A549 (cell line): ENCODE results near the gene GRIA3. TPM values are rescaled to one million over a fixed set of nuclear protein-coding genes. Genes with fewer than 3 reads are reported as not detected.
"Not testable (repeated sequence)": the region's sequence is repeated elsewhere in the genome, so short reads cannot be mapped to it uniquely, and the experiment has no call there.

Experiments used
- ATAC-seq, 2 experiments: fragments of 200-7000 bp in 1 of 2; fragments of >200 bp in 1 of 2; cut with Nextera tagmentation in 1 of 2; cut with Tn5 transposase in 1 of 2; 3 replicates each; pipeline versions ENCODE4 v1.8.0 to v1.9.1; 2018 to 2020; ENCODE audit warnings: mild to moderate bottlenecking in 1 of 2, moderate library complexity in 1 of 2
- CTCF ChIA-PET: fragments of 300-600 bp; sonication (Branson Sonifier 250); formaldehyde crosslinking; extraction: SDS; loops from one replicate; lab custom pipeline; 2021; ENCODE audit warnings: antibody characterized with exemption, inconsistent platforms; lab: Yijun Ruan, JAX
- POLR2A ChIA-PET: fragments of 350-600 bp; formaldehyde crosslinking; extraction: SDS; loops from one replicate; lab custom pipeline; 2021; ENCODE audit warnings: antibody characterized with exemption, inconsistent platforms; lab: Yijun Ruan, JAX
- DNase-seq, 2 experiments: peaks; one replicate each; pipeline versions ENCODE4 v3.0.0 to v3.0.0-alpha.2; 2011 to 2016; ENCODE audit warnings: low read depth in 1 of 2, low spot score in 1 of 2
- FAIRE-seq: peaks from 2 replicates; lab custom pipeline; 2011; peaks lifted over from hg19 to GRCh38; lab: Jason Lieb, UNC
- H3K27ac ChIP-seq, 2 experiments: fragments of >200 bp; sonication (Bioruptor Twin); formaldehyde crosslinking; 3 replicates each; pipeline ENCODE4 v1.5.1; 2016 to 2017
- H3K4me1 ChIP-seq: fragments of >200 bp; sonication (Bioruptor Twin); formaldehyde crosslinking; 3 replicates; pipeline ENCODE4 v1.6.1; 2016
- H3K4me2 ChIP-seq: fragments of >200 bp; sonication (Bioruptor Twin); formaldehyde crosslinking; 3 replicates; pipeline ENCODE4 v1.6.1; 2016
- H3K4me3 ChIP-seq: fragments of >200 bp; sonication (Bioruptor Twin); formaldehyde crosslinking; 3 replicates; pipeline ENCODE4 v1.5.1; 2016
- H3K9me3 ChIP-seq: fragments of >200 bp; sonication (Bioruptor Twin); formaldehyde crosslinking; 3 replicates; pipeline ENCODE4 v1.6.1; 2016
- ATOH8 ChIP-seq: fragments of 250-450 bp; sonication (Bioruptor Pico); IDR thresholded peaks from 2 replicates; pipeline ENCODE4 v1.5.0; 2020; ENCODE audit warnings: low read depth, mild to moderate bottlenecking, moderate library complexity
- CTCF ChIP-seq: fragments of >200 bp; sonication (Bioruptor Twin); formaldehyde crosslinking; IDR thresholded peaks from 3 replicates; pipeline ENCODE4 v1.5.1; 2016
- EHMT2 ChIP-seq: fragments of 200-600 bp; sonication (generic); IDR thresholded peaks from 2 replicates; pipeline ENCODE4 v1.6.1; 2016; ENCODE audit warnings: antibody characterized with exemption, low read depth, mild to moderate bottlenecking, moderate library complexity
- EP300 ChIP-seq, 2 experiments: fragments of >200 bp; sonication (Bioruptor Twin); formaldehyde crosslinking; IDR thresholded peaks; 2 replicates in 1 of 2; 3 replicates in 1 of 2; pipeline ENCODE4 v1.6.1; 2016 to 2017
- FOSB ChIP-seq: fragments of 250-450 bp; sonication (Bioruptor Pico); IDR thresholded peaks from 2 replicates; pipeline ENCODE4 v1.5.0; 2020; ENCODE audit warnings: mild to moderate bottlenecking, moderate library complexity
- FOSL2 ChIP-seq, 2 experiments: fragments of 450-650 bp in 1 of 2; fragments of >200 bp in 1 of 2; sonication (Bioruptor Twin) in 1 of 2; formaldehyde crosslinking; IDR thresholded peaks; 2 replicates each; pipeline versions ENCODE4 v1.5.0 to v1.6.1; 2016 to 2020; ENCODE audit warnings: mild to moderate bottlenecking in 1 of 2, moderate library complexity in 1 of 2
- GATA3 ChIP-seq: IDR thresholded peaks from 2 replicates; pipeline ENCODE4 v1.6.1; 2012; ENCODE audit warnings: borderline replicate concordance
- HDAC2 ChIP-seq: fragments of 200-600 bp; sonication (generic); IDR thresholded peaks from 2 replicates; pipeline ENCODE4 v1.6.1; 2016
- HEYL ChIP-seq: fragments of 250-450 bp; sonication (Bioruptor Pico); IDR thresholded peaks from 2 replicates; pipeline ENCODE4 v1.8.0; 2021; ENCODE audit warnings: mild to moderate bottlenecking, moderate library complexity
- HOXB5 ChIP-seq: fragments of 250-450 bp; sonication (Bioruptor Pico); IDR thresholded peaks from 2 replicates; pipeline ENCODE4 v1.5.0; 2020; ENCODE audit warnings: mild to moderate bottlenecking, moderate library complexity
- JUN ChIP-seq, 2 experiments: fragments of >200 bp; sonication (Bioruptor Twin); formaldehyde crosslinking; IDR thresholded peaks; 2 replicates in 1 of 2; 3 replicates in 1 of 2; pipeline ENCODE4 v1.6.1; 2016 to 2017
- JUNB ChIP-seq: fragments of >200 bp; sonication (Bioruptor Twin); formaldehyde crosslinking; IDR thresholded peaks from 2 replicates; pipeline ENCODE4 v1.6.1; 2016
- KDM5A ChIP-seq: fragments of 200-600 bp; sonication (generic); IDR thresholded peaks from 2 replicates; pipeline ENCODE4 v1.6.1; 2016; ENCODE audit warnings: antibody characterized with exemption, mild to moderate bottlenecking
- MAX ChIP-seq: IDR thresholded peaks from 2 replicates; pipeline ENCODE4 v1.6.1; 2012
- MYC ChIP-seq: IDR thresholded peaks from 2 replicates; pipeline ENCODE4 v1.6.1; 2012; ENCODE audit warnings: mild to moderate bottlenecking, inconsistent platforms, low read length, improper control_type of control experiment, borderline replicate concordance
- PHF8 ChIP-seq: fragments of 200-600 bp; sonication (generic); IDR thresholded peaks from 2 replicates; pipeline ENCODE4 v1.6.1; 2016; ENCODE audit warnings: low read depth, mild to moderate bottlenecking, antibody characterized with exemption, moderate library complexity, borderline replicate concordance
- POLR2A ChIP-seq: IDR thresholded peaks from 2 replicates; pipeline ENCODE4 v1.6.1; 2012; ENCODE audit warnings: mild to moderate bottlenecking, low read length
- RAD21 ChIP-seq, 2 experiments: fragments of >200 bp in 1 of 2; sonication (Bioruptor Twin) in 1 of 2; formaldehyde crosslinking in 1 of 2; IDR thresholded peaks in 1 of 2; conservative IDR thresholded peaks in 1 of 2; 2 replicates in 1 of 2; 3 replicates in 1 of 2; pipeline ENCODE4 v1.6.1; 2012 to 2018; ENCODE audit warnings: inconsistent platforms in 1 of 2
- RCOR1 ChIP-seq: fragments of 150-350 bp; IDR thresholded peaks from 2 replicates; pipeline ENCODE4 v1.6.1; 2014; ENCODE audit warnings: antibody characterized with exemption, low read length, low read depth
- RFX5 ChIP-seq: fragments of 450-650 bp; IDR thresholded peaks from 2 replicates; pipeline ENCODE4 v1.7.1; 2014; ENCODE audit warnings: antibody characterized with exemption, mild to moderate bottlenecking, moderate library complexity
- RNF2 ChIP-seq: fragments of 200-600 bp; sonication (generic); IDR thresholded peaks from 2 replicates; pipeline ENCODE4 v1.6.1; 2016; ENCODE audit warnings: low read depth, mild to moderate bottlenecking, antibody characterized with exemption, moderate library complexity, borderline replicate concordance
- TFCP2L1 ChIP-seq: fragments of 250-450 bp; sonication (Bioruptor Pico); IDR thresholded peaks from 2 replicates; pipeline ENCODE4 v1.5.0; 2021; ENCODE audit warnings: mild to moderate bottlenecking
- TP53 ChIP-seq: fragments of 250-450 bp; sonication (Bioruptor Pico); IDR thresholded peaks from 2 replicates; pipeline ENCODE4 v1.5.0; 2021; ENCODE audit warnings: mild to moderate bottlenecking, moderate library complexity
- WGBS: methylation state at CpG from one replicate; pipeline ENCODE4 v1.1.6; 2017; ENCODE audit errors: missing lambda C conversion rate; 5-methylcytosine and 5-hydroxymethylcytosine counted together
- polyA plus RNA-seq, 4 experiments: library from polyadenylated mRNA; depleted of rRNA in 3 of 4; stranded (reverse); fragments of >200 nt; fragmentation: RNase III in 1 of 4; extraction: RNeasy Plus Mini Kit Qiagen cat#74134 plus additional on column Dnase treatment in 1 of 4; gene quantifications; 2 replicates in 3 of 4; 3 replicates in 1 of 4; pipeline ENCODE4 v1.2.3, GENCODE V29; 2011 to 2017
- TF ChIP-seq, protein P1 (sequence below): IDR thresholded peaks from 2 replicates; pipeline ENCODE4 v1.6.1; 2012; ENCODE audit warnings: low read depth, borderline replicate concordance
- TF ChIP-seq, protein P2 (sequence below): IDR thresholded peaks from 2 replicates; pipeline ENCODE4 v1.6.1; 2012
- TF ChIP-seq, protein P3 (sequence below): fragments of 250-450 bp; sonication (Bioruptor Pico); IDR thresholded peaks from 2 replicates; pipeline ENCODE4 v1.5.0; 2021; ENCODE audit warnings: mild to moderate bottlenecking, moderate library complexity, borderline replicate concordance

GRIA3 gene
- polyA plus RNA-seq, 2 of the 4 experiments (the other 2 are of a cell fraction): not detected

GRCh38 chrX:123277347-123277746 lies 93.3 kb downstream of the GRIA3 start:
- Histone ChIP-seq H3K4me2 (no peak overlapping the region), H3K27ac (no peak overlapping the region), H3K4me3 (no peak overlapping the region), H3K4me1 (no peaks in the 10 kb centered on the region), H3K9me3 (no peaks in the 10 kb centered on the region)
- WGBS: 33% methylated on average over 4 of the region's 4 CpGs
- FAIRE-seq (peak; percentile 65), DNase-seq (no peak), ATAC-seq (no peak)
- TF ChIP-seq, protein P1, sequence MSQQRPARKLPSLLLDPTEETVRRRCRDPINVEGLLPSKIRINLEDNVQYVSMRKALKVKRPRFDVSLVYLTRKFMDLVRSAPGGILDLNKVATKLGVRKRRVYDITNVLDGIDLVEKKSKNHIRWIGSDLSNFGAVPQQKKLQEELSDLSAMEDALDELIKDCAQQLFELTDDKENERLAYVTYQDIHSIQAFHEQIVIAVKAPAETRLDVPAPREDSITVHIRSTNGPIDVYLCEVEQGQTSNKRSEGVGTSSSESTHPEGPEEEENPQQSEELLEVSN: no peak
- no peak for TF ChIP-seq TFCP2L1
- ChIA-PET POLR2A (no interaction called here), CTCF (no interaction called here)

- CTCF ChIA-PET: no interaction called here
- ATAC-seq: no peak
- H3K27ac ChIP-seq: no peak overlapping the region
- H3K9me3 ChIP-seq: no peaks in the 10 kb centered on the region
- WGBS: 40% methylated on average over 3 of the region's 3 CpGs
- no peak overlapping the region for H3K4me2 ChIP-seq
- H3K4me1 ChIP-seq: no peaks in the 10 kb centered on the region
- POLR2A ChIA-PET: no interaction called here
- TF ChIP-seq HOXB5 (CRISPR knock-in tag) (no peak), GATA3 (no peak), CTCF (no peak), RAD21 (conservative IDR thresholded peaks at IDR 0.05 in 1 of 2, IDR thresholded peaks at IDR 0.05 in 1 of 2) (no peak), EHMT2 (no peak), ATOH8 (CRISPR knock-in tag) (no peak), PHF8 (no peak), EP300 (IDR thresholded peaks at IDR 0.05) (no peak), MAX (no peak), JUNB (no peak), HDAC2 (no peak), MYC (no peak), TP53 (CRISPR knock-in tag) (no peak), HEYL (CRISPR knock-in tag) (no peak), FOSB (CRISPR knock-in tag) (no peak)
- TF ChIP-seq, protein P2, sequence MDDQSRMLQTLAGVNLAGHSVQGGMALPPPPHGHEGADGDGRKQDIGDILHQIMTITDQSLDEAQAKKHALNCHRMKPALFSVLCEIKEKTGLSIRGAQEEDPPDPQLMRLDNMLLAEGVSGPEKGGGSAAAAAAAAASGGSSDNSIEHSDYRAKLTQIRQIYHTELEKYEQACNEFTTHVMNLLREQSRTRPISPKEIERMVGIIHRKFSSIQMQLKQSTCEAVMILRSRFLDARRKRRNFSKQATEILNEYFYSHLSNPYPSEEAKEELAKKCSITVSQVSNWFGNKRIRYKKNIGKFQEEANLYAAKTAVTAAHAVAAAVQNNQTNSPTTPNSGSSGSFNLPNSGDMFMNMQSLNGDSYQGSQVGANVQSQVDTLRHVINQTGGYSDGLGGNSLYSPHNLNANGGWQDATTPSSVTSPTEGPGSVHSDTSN: no peak
- FAIRE-seq: no peak
- no peak for DNase-seq
- no peak overlapping the region for H3K4me3 ChIP-seq
These were observed 93.7 kb downstream of the GRIA3 start for GRCh38 chrX:123277821-123278220.

- no peak overlapping the region for H3K4me3 ChIP-seq
- no peak overlapping the region for H3K27ac ChIP-seq
- TF ChIP-seq TFCP2L1: no peak
- TF ChIP-seq FOSL2 (IDR thresholded peaks at IDR 0.05): no peak
- TF ChIP-seq FOSL2 (CRISPR knock-in tag; IDR thresholded peaks at IDR 0.05): no peak
- no peak for TF ChIP-seq JUN (IDR thresholded peaks at IDR 0.05)
- no peak for TF ChIP-seq RNF2
- TF ChIP-seq, protein P3, sequence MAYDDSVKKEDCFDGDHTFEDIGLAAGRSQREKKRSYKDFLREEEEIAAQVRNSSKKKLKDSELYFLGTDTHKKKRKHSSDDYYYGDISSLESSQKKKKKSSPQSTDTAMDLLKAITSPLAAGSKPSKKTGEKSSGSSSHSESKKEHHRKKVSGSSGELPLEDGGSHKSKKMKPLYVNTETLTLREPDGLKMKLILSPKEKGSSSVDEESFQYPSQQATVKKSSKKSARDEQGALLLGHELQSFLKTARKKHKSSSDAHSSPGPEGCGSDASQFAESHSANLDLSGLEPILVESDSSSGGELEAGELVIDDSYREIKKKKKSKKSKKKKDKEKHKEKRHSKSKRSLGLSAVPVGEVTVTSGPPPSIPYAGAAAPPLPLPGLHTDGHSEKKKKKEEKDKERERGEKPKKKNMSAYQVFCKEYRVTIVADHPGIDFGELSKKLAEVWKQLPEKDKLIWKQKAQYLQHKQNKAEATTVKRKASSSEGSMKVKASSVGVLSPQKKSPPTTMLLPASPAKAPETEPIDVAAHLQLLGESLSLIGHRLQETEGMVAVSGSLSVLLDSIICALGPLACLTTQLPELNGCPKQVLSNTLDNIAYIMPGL: no peak
- TF ChIP-seq KDM5A: no peak
- TF ChIP-seq RCOR1: no peak
- no peak for TF ChIP-seq RFX5
- no peak for TF ChIP-seq POLR2A
- no peak for TF ChIP-seq MAX
- FAIRE-seq (no peak), DNase-seq (no peak), ATAC-seq (no peak)
- CTCF ChIA-PET: interaction anchor here (0.6 kb wide), 1 partner anchor 1988 kb away, joined by 3 read pairs; no protein-coding TSS in a partner anchor
- H3K4me1 ChIP-seq: no peaks in the 10 kb centered on the region
- H3K4me2 ChIP-seq: no peak overlapping the region
- POLR2A ChIA-PET: no interaction called here
- 65% methylated on average over 5 of the region's 5 CpGs for WGBS
- no peaks in the 10 kb centered on the region for H3K9me3 ChIP-seq
These were observed 98.2 kb downstream of the GRIA3 start for GRCh38 chrX:123282241-123282640.

DNA sequence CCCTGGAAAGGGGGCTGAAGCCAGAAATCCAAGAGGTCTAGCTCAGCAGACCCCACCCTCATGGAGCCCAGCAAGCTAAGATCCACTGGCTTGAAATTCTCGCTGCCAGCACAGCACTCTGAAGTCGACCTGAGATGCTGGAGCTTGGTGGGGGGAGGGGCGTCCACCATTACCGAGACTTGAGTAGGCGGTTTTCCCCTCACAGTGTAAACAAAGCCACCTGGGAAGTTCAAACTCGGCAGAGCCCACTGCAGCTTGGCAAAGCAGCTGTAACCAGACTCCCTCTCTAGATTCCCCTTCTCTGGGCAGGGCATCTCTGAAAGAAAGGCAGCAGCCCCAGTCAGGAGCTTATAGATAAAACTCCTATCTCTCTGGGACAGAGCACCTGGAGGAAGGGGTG lies 99.3 kb downstream of the GRIA3 start:
- H3K27ac ChIP-seq, H3K9me3 ChIP-seq, H3K4me1 ChIP-seq, FAIRE-seq, DNase-seq, POLR2A ChIA-PET, H3K4me3 ChIP-seq, CTCF ChIA-PET, ATAC-seq, H3K4me2 ChIP-seq: not testable (repeated sequence)
- WGBS: no CpG with 5 or more reads among the region's 6 CpGs
